ENCODE data around the gene BOLL. TPM values are rescaled to one million over a fixed set of nuclear protein-coding genes. Genes with fewer than 3 reads are reported as not detected.

The BOLL gene
- total RNA-seq, 1 donor from 2014 or later = not detected

GRCh38 chr2:197801033-197801432 is 15.9 kb upstream of the BOLL start:
- TF ChIP-seq CTCF (IDR thresholded peaks at IDR 0.05) = no peak
- ATAC-seq = no peak
- intact Hi-C loops (cut with DNase I) = loop anchor here (5.0 kb wide), 1 partner anchor 326 kb away; no protein-coding TSS in a partner anchor

GRCh38 chr2:197800091-197800490 is 15.0 kb upstream of the BOLL start:
- no peaks in the 10 kb centered on the region for H3K36me3 ChIP-seq
- H3K9me3 ChIP-seq = no peaks in the 10 kb centered on the region
- no peak overlapping the region for H3K4me3 ChIP-seq
- H3K27ac ChIP-seq = no peak overlapping the region
- no peak for ATAC-seq
- no peak for TF ChIP-seq CTCF (IDR thresholded peaks at IDR 0.05)
- no peak for DNase-seq
- peaks cover 8% of the 10 kb centered on the region for H3K4me1 ChIP-seq
- no peaks in the 10 kb centered on the region for H3K27me3 ChIP-seq
- intact Hi-C loops (cut with DNase I) = loop anchor here (5.0 kb wide), 1 partner anchor 327 kb away; no protein-coding TSS in a partner anchor

More at GRCh38 chr2:197801033-197801432, 15.9 kb upstream of the BOLL start:
- H3K27ac ChIP-seq = no peak overlapping the region
- H3K36me3 ChIP-seq = no peaks in the 10 kb centered on the region
- H3K9me3 ChIP-seq = no peaks in the 10 kb centered on the region
- no peaks in the 10 kb centered on the region for H3K27me3 ChIP-seq
- H3K4me1 ChIP-seq = peaks cover 14% of the 10 kb centered on the region
- no peak for DNase-seq
- no peak overlapping the region for H3K4me3 ChIP-seq

- DNase-seq (no peak), ATAC-seq (no peak)
- Histone ChIP-seq H3K36me3 (no peaks in the 10 kb centered on the region), H3K4me3 (no peak overlapping the region), H3K27me3 (no peaks in the 10 kb centered on the region), H3K4me1 (peaks cover 8% of the 10 kb centered on the region), H3K9me3 (no peaks in the 10 kb centered on the region), H3K27ac (no peak overlapping the region)
- no peak for TF ChIP-seq CTCF (IDR thresholded peaks at IDR 0.05)
- intact Hi-C loops (cut with DNase I) = no loop called here
Measured at GRCh38 chr2:197799068-197799467, 13.9 kb upstream of the BOLL start.

GRCh38 chr2:197798187-197798586 is 13.1 kb upstream of the BOLL start:
- intact Hi-C loops (cut with DNase I) = no loop called here
- no peak for ATAC-seq
- TF ChIP-seq CTCF (IDR thresholded peaks at IDR 0.05) = no peak
- no peaks in the 10 kb centered on the region for H3K4me1 ChIP-seq
- H3K27ac ChIP-seq = no peak overlapping the region
- H3K27me3 ChIP-seq = no peaks in the 10 kb centered on the region
- no peaks in the 10 kb centered on the region for H3K9me3 ChIP-seq
- no peak for DNase-seq
- no peaks in the 10 kb centered on the region for H3K36me3 ChIP-seq
- no peak overlapping the region for H3K4me3 ChIP-seq

- Histone ChIP-seq H3K9me3 (no peaks in the 10 kb centered on the region), H3K27me3 (no peaks in the 10 kb centered on the region), H3K4me3 (no peak overlapping the region), H3K36me3 (no peaks in the 10 kb centered on the region), H3K4me1 (no peaks in the 10 kb centered on the region), H3K27ac (no peak overlapping the region)
- no peak for DNase-seq
- no peak for TF ChIP-seq CTCF (IDR thresholded peaks at IDR 0.05)
- no peak for ATAC-seq
- intact Hi-C loops (cut with DNase I) = no loop called here
Measured at GRCh38 chr2:197795277-197795676, 10.2 kb upstream of the BOLL start.

GRCh38 chr2:197793456-197793855 is 8.3 kb upstream of the BOLL start:
- no peak overlapping the region for H3K27ac ChIP-seq
- no peaks in the 10 kb centered on the region for H3K27me3 ChIP-seq
- intact Hi-C loops (cut with DNase I) = no loop called here
- ATAC-seq (no peak), DNase-seq (no peak)
- H3K36me3 ChIP-seq = no peaks in the 10 kb centered on the region
- H3K4me3 ChIP-seq = no peak overlapping the region
- no peaks in the 10 kb centered on the region for H3K9me3 ChIP-seq
- TF ChIP-seq CTCF (IDR thresholded peaks at IDR 0.05) = no peak
- no peaks in the 10 kb centered on the region for H3K4me1 ChIP-seq

Data from upper lobe of right lung (tissue), 1 donor.